Esophagus muscularis mucosa (tissue), 4 donors: ENCODE data around the gene ARL14. TPM values are rescaled to one million over a fixed set of nuclear protein-coding genes. Genes with fewer than 3 reads are reported as not detected.

Experiments
- DNase-seq: peaks from one replicate; pipeline ENCODE4 v3.0.0-alpha.2; 2017; ENCODE audit errors: extremely low spot score
- H3K27ac ChIP-seq, 4 donors: fragments of 200-600 bp; sonication (generic); replicated peaks in 1 of 4; 1 replicate in 3 of 4; 2 replicates in 1 of 4; pipeline ENCODE4 v1.5.1; 2016 to 2019; ENCODE audit warnings: mild to moderate bottlenecking in 1 of 4
- H3K27me3 ChIP-seq, 4 donors: fragments of 200-600 bp; sonication (generic); one replicate each; pipeline versions ENCODE4 v1.5.1 to v1.6.0; 2016 to 2019
- H3K36me3 ChIP-seq, 4 donors: fragments of 200-600 bp; sonication (generic); one replicate each; pipeline ENCODE4 v1.5.1; 2016 to 2019
- H3K4me1 ChIP-seq, 4 donors: fragments of 200-600 bp; sonication (generic); one replicate each; pipeline ENCODE4 v1.5.1; 2016 to 2019
- H3K4me3 ChIP-seq, 4 donors: fragments of 200-600 bp; sonication (generic); 1 replicate in 2 of 4; 2 replicates in 2 of 4; pipeline ENCODE4 v1.5.1; 2016 to 2019; ENCODE audit warnings: mild to moderate bottlenecking in 4 of 4, moderate library complexity in 1 of 4
- H3K9me3 ChIP-seq, 4 donors: fragments of 200-600 bp; sonication (generic); 1 replicate in 3 of 4; 2 replicates in 1 of 4; pipeline ENCODE4 v1.5.1; 2016 to 2019
- CTCF ChIP-seq, 3 experiments: fragments of 200-600 bp in 2 of 3; fragments of 450-650 bp in 1 of 3; sonication (generic) in 2 of 3; IDR thresholded peaks; one replicate each; pipeline ENCODE4 v1.5.1; 2017 to 2019; ENCODE audit warnings: antibody characterized with exemption in 3 of 3, mild to moderate bottlenecking in 2 of 3, moderate library complexity in 1 of 3
- EP300 ChIP-seq: sonication (generic); formaldehyde crosslinking; IDR thresholded peaks from one replicate; pipeline ENCODE4 v1.6.1; 2017; ENCODE audit warnings: antibody characterized with exemption
- POLR2A ChIP-seq: fragments of 450-650 bp; IDR thresholded peaks from one replicate; pipeline ENCODE4 v1.6.1; 2017; ENCODE audit warnings: antibody characterized with exemption, moderate library complexity, mild to moderate bottlenecking, low read depth
- POLR2AphosphoS5 ChIP-seq, 2 donors: sonication (generic); formaldehyde crosslinking; IDR thresholded peaks; one replicate each; pipeline ENCODE4 v1.6.1; 2017; ENCODE audit warnings: antibody characterized with exemption in 2 of 2
- WGBS: methylation state at CpG from one replicate; pipeline ENCODE4 v1.1.5; 2018; 5-methylcytosine and 5-hydroxymethylcytosine counted together
- intact Hi-C: fragments of 100-400 bp; cut with DNase I; formaldehyde crosslinking; loops from one replicate; pipeline ENCODE4 v1.15.1; 2023
- total RNA-seq, 4 donors: library from RNA; depleted of rRNA; stranded (reverse); fragments of >200 nt; gene quantifications; one replicate each; pipeline versions ENCODE4 v1.1.0 to v1.2.1, GENCODE V29; 2016

Gene ARL14
- total RNA-seq, 4 donors from 2014 or later, result not detected

- H3K9me3 ChIP-seq, result no peaks in the 10 kb centered on the region
- H3K27me3 ChIP-seq, result no peaks in the 10 kb centered on the region
- no peak for TF ChIP-seq POLR2A
- intact Hi-C loops, result no loop called here
- H3K4me3 ChIP-seq, result no peak overlapping the region
- H3K4me1 ChIP-seq, result peaks cover 0 to 9% (median 8%) of the 10 kb centered on the region in 4 donors
- 88% methylated on average over 2 of the region's 2 CpGs for WGBS
- no peaks in the 10 kb centered on the region for H3K36me3 ChIP-seq
- no peak for DNase-seq
- no peak overlapping the region for H3K27ac ChIP-seq
Observed at GRCh38 chr3:160637086-160637485, 39.9 kb upstream of the ARL14 start.

GRCh38 chr3:160638184-160638583 lies 38.8 kb upstream of the ARL14 start:
- 60% methylated on average over 2 of the region's 2 CpGs for WGBS
- no peak overlapping the region for H3K4me3 ChIP-seq
- H3K27ac ChIP-seq, result no peak overlapping the region
- DNase-seq, result no peak
- no peaks in the 10 kb centered on the region for H3K27me3 ChIP-seq
- no peaks in the 10 kb centered on the region for H3K36me3 ChIP-seq
- peaks cover 0 to 13% (median 10%) of the 10 kb centered on the region in 4 donors for H3K4me1 ChIP-seq
- TF ChIP-seq CTCF (IDR thresholded peaks at IDR 0.05), result no peak
- no peak for TF ChIP-seq POLR2A
- TF ChIP-seq POLR2AphosphoS5 (IDR thresholded peaks at IDR 0.05), result no peak
- TF ChIP-seq EP300, result no peak
- no peaks in the 10 kb centered on the region for H3K9me3 ChIP-seq
- intact Hi-C loops, result no loop called here

- no peaks in the 10 kb centered on the region for H3K9me3 ChIP-seq
- H3K4me1 ChIP-seq, result peaks cover 0 to 13% (median 10%) of the 10 kb centered on the region in 4 donors
- no peak for TF ChIP-seq POLR2AphosphoS5 (IDR thresholded peaks at IDR 0.05)
- peak overlapping the region in 2 of 4 donors; percentile 16 to 34 for H3K27ac ChIP-seq
- intact Hi-C loops, result no loop called here
- no peak for DNase-seq
- no peaks in the 10 kb centered on the region for H3K36me3 ChIP-seq
- H3K27me3 ChIP-seq, result no peaks in the 10 kb centered on the region
- H3K4me3 ChIP-seq, result no peak overlapping the region
- 30% methylated on average over 2 of the region's 2 CpGs for whole genome bisulfite sequencing
Observed at GRCh38 chr3:160641665-160642309, 35.2 kb upstream of the ARL14 start.

- peaks cover 0 to 13% (median 10%) of the 10 kb centered on the region in 4 donors for H3K4me1 ChIP-seq
- TF ChIP-seq EP300, result no peak
- no peak for TF ChIP-seq CTCF (IDR thresholded peaks at IDR 0.05)
- TF ChIP-seq POLR2A, result no peak
- no peak for TF ChIP-seq POLR2AphosphoS5 (IDR thresholded peaks at IDR 0.05)
- H3K4me3 ChIP-seq, result no peak overlapping the region
- intact Hi-C loops, result no loop called here
- WGBS, result 88% methylated on average over 3 of the region's 3 CpGs
- no peak for DNase-seq
- H3K27me3 ChIP-seq, result no peaks in the 10 kb centered on the region
- H3K36me3 ChIP-seq, result no peaks in the 10 kb centered on the region
- no peaks in the 10 kb centered on the region for H3K9me3 ChIP-seq
- no peak overlapping the region for H3K27ac ChIP-seq
Observed at GRCh38 chr3:160643994-160644393, 33.0 kb upstream of the ARL14 start.

GRCh38 chr3:160644491-160644890 lies 32.5 kb upstream of the ARL14 start:
- H3K9me3 ChIP-seq, result no peaks in the 10 kb centered on the region
- H3K4me3 ChIP-seq, result no peak overlapping the region
- no peaks in the 10 kb centered on the region for H3K36me3 ChIP-seq
- peaks cover 0 to 13% (median 10%) of the 10 kb centered on the region in 4 donors for H3K4me1 ChIP-seq
- intact Hi-C loops, result no loop called here
- WGBS, result 81% methylated on average over 2 of the region's 2 CpGs
- no peak for TF ChIP-seq CTCF (IDR thresholded peaks at IDR 0.05)
- H3K27me3 ChIP-seq, result no peaks in the 10 kb centered on the region
- H3K27ac ChIP-seq, result no peak overlapping the region
- no peak for DNase-seq

- intact Hi-C loops, result no loop called here
- no peak for DNase-seq
- no peak overlapping the region for H3K27ac ChIP-seq
Observed at GRCh38 chr3:160648701-160649100, 28.3 kb upstream of the ARL14 start.

More at GRCh38 chr3:160648701-160649100, 28.3 kb upstream of the ARL14 start:
- Histone ChIP-seq H3K9me3 (no peaks in the 10 kb centered on the region), H3K36me3 (no peaks in the 10 kb centered on the region), H3K4me3 (no peak overlapping the region), H3K4me1 (no peaks in the 10 kb centered on the region), H3K27me3 (no peaks in the 10 kb centered on the region)
- TF ChIP-seq POLR2AphosphoS5 (IDR thresholded peaks at IDR 0.05) (no peak), POLR2A (no peak), CTCF (IDR thresholded peaks at IDR 0.05) (no peak), EP300 (no peak)
